GM12878 (cell line): ENCODE measurements around the gene KCNJ12. TPM values are rescaled to one million over a fixed set of nuclear protein-coding genes. Genes with fewer than 3 reads are reported as not detected.

ENCODE experiments used
- ATAC-seq: fragments of 200-7000 bp; cut with Tn5 transposase; 3 replicates; pipeline ENCODE4 v1.9.1; 2020; ENCODE audit warnings: mild to moderate bottlenecking, moderate library complexity
- BruUV-seq: library from RNA; stranded (reverse); fragments of 400-500 nt; replicated peaks from 2 replicates; lab custom pipeline; 2021; lab: Mats Ljungman, UMichigan
- CTCF ChIA-PET: fragments of 300-600 bp; sonication (Branson Sonifier 250); formaldehyde crosslinking; extraction: SDS; loops from one replicate; lab custom pipeline; 2021; ENCODE audit warnings: inconsistent platforms; lab: Yijun Ruan, JAX
- POLR2A ChIA-PET: fragments of 350-600 bp; formaldehyde crosslinking; extraction: SDS; loops from one replicate; lab custom pipeline; 2021; ENCODE audit warnings: inconsistent platforms; lab: Charles Lee
- RAD21 ChIA-PET: fragments of 300-600 bp; sonication (Branson Sonifier 250); formaldehyde crosslinking; loops from one replicate; lab custom pipeline; 2023; ENCODE audit warnings: antibody characterized with exemption; ENCODE audit not compliant: unreplicated experiment; lab: Charles Lee
- SMC1A ChIA-PET: fragments of 300-600 bp; sonication (Branson Sonifier 250); formaldehyde crosslinking; loops from one replicate; lab custom pipeline; 2023; ENCODE audit not compliant: unreplicated experiment, uncharacterized antibody; lab: Charles Lee
- DNase-seq: peaks from one replicate; pipeline ENCODE4 v3.0.0-alpha.2; 2011; ENCODE audit warnings: low read depth, low spot score
- FAIRE-seq: peaks from 3 replicates; lab custom pipeline; 2011; peaks lifted over from hg19 to GRCh38; lab: Jason Lieb, UNC
- H2AFZ ChIP-seq: 2 replicates; pipeline ENCODE4 v1.6.0; 2011; ENCODE audit warnings: low read depth, low read length, control low read depth; ENCODE audit not compliant: control insufficient read depth
- H3K27ac ChIP-seq: 2 replicates; pipeline ENCODE4 v1.5.1; 2011; ENCODE audit warnings: control low read depth; ENCODE audit not compliant: control insufficient read depth, insufficient read depth
- H3K27me3 ChIP-seq, 2 experiments: replicated peaks in 1 of 2; 2 replicates each; pipeline versions ENCODE4 v1.6.0 to v1.6.1; 2011; ENCODE audit warnings: low read length in 1 of 2; ENCODE audit not compliant: control insufficient read depth in 2 of 2, insufficient read depth in 2 of 2
- H3K36me3 ChIP-seq, 2 experiments: 2 replicates each; pipeline ENCODE4 v1.5.1; 2011; ENCODE audit warnings: low read length in 1 of 2; ENCODE audit not compliant: control insufficient read depth in 2 of 2, insufficient read depth in 2 of 2
- H3K4me1 ChIP-seq: 2 replicates; pipeline ENCODE4 v1.6.1; 2011; ENCODE audit warnings: mild to moderate bottlenecking, low read length, moderate library complexity, mixed read lengths; ENCODE audit not compliant: control insufficient read depth, insufficient read depth
- H3K4me2 ChIP-seq: 2 replicates; pipeline ENCODE4 v1.6.0; 2011; ENCODE audit warnings: control low read depth; ENCODE audit not compliant: control insufficient read depth, insufficient read depth
- H3K4me3 ChIP-seq: fragments of 200-600 bp; sonication (generic); 2 replicates; pipeline ENCODE4 v1.5.1; 2016
- H3K79me2 ChIP-seq: 2 replicates; pipeline ENCODE4 v1.6.0; 2011; ENCODE audit warnings: low read length; ENCODE audit not compliant: control insufficient read depth, insufficient read depth
- H3K9ac ChIP-seq: 2 replicates; pipeline ENCODE4 v1.8.0; 2011; ENCODE audit warnings: low read length, control low read depth, mixed read lengths; ENCODE audit not compliant: control insufficient read depth, insufficient read depth
- H3K9me3 ChIP-seq: replicated peaks from 3 replicates; pipeline ENCODE4 v1.5.1; 2011; ENCODE audit warnings: mild to moderate bottlenecking, low read length; ENCODE audit not compliant: control insufficient read depth, insufficient read depth
- H4K20me1 ChIP-seq: 2 replicates; pipeline ENCODE4 v1.6.0; 2011; ENCODE audit not compliant: control insufficient read depth, insufficient read depth
- BCL11A ChIP-seq: IDR thresholded peaks from 2 replicates; pipeline ENCODE4 v1.6.1; 2011; ENCODE audit warnings: low read depth, low read length
- CBX5 ChIP-seq: sonication (generic); IDR thresholded peaks from 2 replicates; pipeline ENCODE4 v1.6.1; 2016; ENCODE audit warnings: low read depth, moderate library complexity, mild to moderate bottlenecking, inconsistent platforms
- EP300 ChIP-seq, 2 experiments: fragments of 150-350 bp in 1 of 2; IDR thresholded peaks; 2 replicates each; pipeline ENCODE4 v1.6.1; 2011 to 2012; ENCODE audit warnings: low read depth in 2 of 2, low read length in 2 of 2, borderline replicate concordance in 1 of 2, improper control_type of control experiment in 1 of 2, inconsistent platforms in 1 of 2; ENCODE audit not compliant: control insufficient read depth in 1 of 2
- KLF5 ChIP-seq: fragments of 450-650 bp; IDR thresholded peaks from 2 replicates; pipeline ENCODE4 v1.6.1; 2014; ENCODE audit warnings: mild to moderate bottlenecking; ENCODE audit not compliant: partially characterized antibody
- MEF2B ChIP-seq: fragments of 450-650 bp; IDR thresholded peaks from 2 replicates; pipeline ENCODE4 v1.6.1; 2018; ENCODE audit warnings: mild to moderate bottlenecking, moderate library complexity; ENCODE audit not compliant: partially characterized antibody, poor library complexity, severe bottlenecking
- MYC ChIP-seq: IDR thresholded peaks from 2 replicates; pipeline ENCODE4 v1.6.1; 2011; ENCODE audit warnings: mild to moderate bottlenecking, low read length, moderate library complexity, inconsistent platforms; ENCODE audit not compliant: insufficient read depth, insufficient replicate concordance, insufficient read length, severe bottlenecking
- NR2F1 ChIP-seq: fragments of 450-650 bp; conservative IDR thresholded peaks from 2 replicates; pipeline ENCODE4 v1.6.1; 2017; ENCODE audit warnings: mild to moderate bottlenecking
- SREBF2 ChIP-seq: IDR thresholded peaks from 2 replicates; pipeline ENCODE4 v1.6.1; 2012; ENCODE audit warnings: mild to moderate bottlenecking, low read length
- WRNIP1 ChIP-seq: IDR thresholded peaks from 2 replicates; pipeline ENCODE4 v1.6.1; 2011; ENCODE audit warnings: low read depth, low read length, improper control_type of control experiment, borderline replicate concordance
- ZNF274 ChIP-seq: IDR thresholded peaks from one replicate; pipeline ENCODE4 v1.8.0; 2011; ENCODE audit not compliant: insufficient read length, insufficient read depth
- WGBS: methylation state at CpG from one replicate; pipeline ENCODE4 v1.1.6; 2016; ENCODE audit warnings: low lambda C conversion rate; ENCODE audit not compliant: insufficient replicate concordance, insufficient coverage; ENCODE audit errors: missing lambda C conversion rate; 5-methylcytosine and 5-hydroxymethylcytosine counted together
- in situ Hi-C: fragments of 300-500 bp; cut with MboI; formaldehyde crosslinking; loops from 9 replicates; pipeline ENCODE4 v1.14.3; 2018; ENCODE audit warnings: mixed read lengths
- intact Hi-C: fragments of 100-400 bp; cut with micrococcal nuclease; formaldehyde crosslinking; loops from one replicate; pipeline ENCODE4 v1.14.2; 2022; ENCODE audit not compliant: unreplicated experiment
- polyA plus RNA-seq, 11 experiments: library from polyadenylated mRNA; depleted of rRNA in 4 of 11; unstranded in 6 of 11; stranded (reverse) in 5 of 11; fragments of >200 nt; fragmentation: Nextera tagmentation in 4 of 11; fragmentation: Illumina TruSeq in 1 of 11; extraction: Ambion mirVana in 4 of 11; extraction: Trizol in 1 of 11; gene quantifications; 1 replicate in 1 of 11; 2 replicates in 10 of 11; pipeline versions ENCODE4 v1.2.1 to v1.2.3, GENCODE V29; 2011 to 2016; ENCODE audit warnings: inconsistent platforms in 2 of 11, missing spikeins in 2 of 11, low read depth in 1 of 11
- total RNA-seq, 4 experiments: library from RNA; depleted of rRNA in 3 of 4; stranded (reverse); fragments of >200 nt in 3 of 4; fragmentation: Illumina TruSeq in 1 of 4; extraction: Trizol in 1 of 4; gene quantifications; 2 replicates each; pipeline versions ENCODE4 v1.2.1 to v1.2.3, GENCODE V29; 2013 to 2021
- TF ChIP-seq, protein P1 (sequence below): fragments of 450-650 bp; formaldehyde crosslinking; IDR thresholded peaks from 2 replicates; pipeline ENCODE4 v1.4.0; 2020; ENCODE audit warnings: mild to moderate bottlenecking, moderate library complexity
- TF ChIP-seq, protein P2 (sequence below): IDR thresholded peaks from 2 replicates; pipeline ENCODE4 v1.6.1; 2011; ENCODE audit warnings: low read depth, mild to moderate bottlenecking, low read length, moderate library complexity, borderline replicate concordance; ENCODE audit errors: extremely low read depth
- TF ChIP-seq, protein P3 (sequence below): IDR thresholded peaks from 2 replicates; pipeline ENCODE4 v1.6.1; 2011; ENCODE audit warnings: borderline replicate concordance, low read depth, mild to moderate bottlenecking, moderate library complexity, mixed read lengths, low read length; ENCODE audit not compliant: insufficient read depth; ENCODE audit errors: extremely low read length
- TF ChIP-seq, protein P4 (sequence below): IDR thresholded peaks from 2 replicates; pipeline ENCODE4 v1.6.1; 2012; ENCODE audit warnings: improper control_type of control experiment, low read depth, low read length; ENCODE audit not compliant: insufficient replicate concordance

The KCNJ12 gene
- total and polyA plus RNA-seq, 10 of the 15 experiments (the other 5 are each of a cell fraction or from before 2014, with no cell fraction given) = 0.04 to 0.21 (median 0.09) TPM; not detected in 3

DNA sequence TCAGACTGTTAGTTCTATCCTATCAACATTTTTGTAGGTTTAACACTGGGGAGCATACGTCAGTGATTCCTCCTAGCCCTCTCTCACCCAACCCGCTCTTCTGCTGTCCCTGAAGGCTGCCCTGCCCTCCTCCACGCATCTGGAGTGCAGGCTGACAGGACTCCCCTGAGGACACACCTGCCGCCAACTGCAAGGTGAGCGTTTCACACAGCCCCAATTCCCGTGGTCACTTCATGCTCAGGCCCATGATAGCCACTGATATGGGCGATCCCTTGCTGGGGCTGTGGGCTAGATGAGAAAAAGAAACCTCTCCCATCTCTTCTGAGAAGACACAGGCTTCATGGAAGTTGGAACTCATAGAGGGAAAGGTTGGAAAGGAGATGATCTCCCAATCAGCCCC, 91.0 kb downstream of the KCNJ12 start:
- Histone ChIP-seq H2AFZ (no peak overlapping the region), H3K9me3 (no peaks in the 10 kb centered on the region), H3K4me3 (no peak overlapping the region), H3K27ac (no peak overlapping the region), H3K4me1 (no peaks in the 10 kb centered on the region), H3K4me2 (no peak overlapping the region), H3K36me3 (no peaks in the 10 kb centered on the region), H3K27me3 (no peaks in the 10 kb centered on the region; a peak in 2 of 4 replicates), H3K9ac (no peak overlapping the region), H4K20me1 (no peaks in the 10 kb centered on the region), H3K79me2 (no peaks in the 10 kb centered on the region)
- ChIA-PET SMC1A (no interaction called here), POLR2A (no interaction called here), CTCF (no interaction called here), RAD21 (no interaction called here)
- BruUV-seq = no TSS peak
- ATAC-seq (no peak), DNase-seq (no peak), FAIRE-seq (no peak)
- intact Hi-C loops (no loop called here), in situ Hi-C loops (no loop called here)
- 24% methylated on average over 7 of the region's 7 CpGs for WGBS
- TF ChIP-seq, protein P1, sequence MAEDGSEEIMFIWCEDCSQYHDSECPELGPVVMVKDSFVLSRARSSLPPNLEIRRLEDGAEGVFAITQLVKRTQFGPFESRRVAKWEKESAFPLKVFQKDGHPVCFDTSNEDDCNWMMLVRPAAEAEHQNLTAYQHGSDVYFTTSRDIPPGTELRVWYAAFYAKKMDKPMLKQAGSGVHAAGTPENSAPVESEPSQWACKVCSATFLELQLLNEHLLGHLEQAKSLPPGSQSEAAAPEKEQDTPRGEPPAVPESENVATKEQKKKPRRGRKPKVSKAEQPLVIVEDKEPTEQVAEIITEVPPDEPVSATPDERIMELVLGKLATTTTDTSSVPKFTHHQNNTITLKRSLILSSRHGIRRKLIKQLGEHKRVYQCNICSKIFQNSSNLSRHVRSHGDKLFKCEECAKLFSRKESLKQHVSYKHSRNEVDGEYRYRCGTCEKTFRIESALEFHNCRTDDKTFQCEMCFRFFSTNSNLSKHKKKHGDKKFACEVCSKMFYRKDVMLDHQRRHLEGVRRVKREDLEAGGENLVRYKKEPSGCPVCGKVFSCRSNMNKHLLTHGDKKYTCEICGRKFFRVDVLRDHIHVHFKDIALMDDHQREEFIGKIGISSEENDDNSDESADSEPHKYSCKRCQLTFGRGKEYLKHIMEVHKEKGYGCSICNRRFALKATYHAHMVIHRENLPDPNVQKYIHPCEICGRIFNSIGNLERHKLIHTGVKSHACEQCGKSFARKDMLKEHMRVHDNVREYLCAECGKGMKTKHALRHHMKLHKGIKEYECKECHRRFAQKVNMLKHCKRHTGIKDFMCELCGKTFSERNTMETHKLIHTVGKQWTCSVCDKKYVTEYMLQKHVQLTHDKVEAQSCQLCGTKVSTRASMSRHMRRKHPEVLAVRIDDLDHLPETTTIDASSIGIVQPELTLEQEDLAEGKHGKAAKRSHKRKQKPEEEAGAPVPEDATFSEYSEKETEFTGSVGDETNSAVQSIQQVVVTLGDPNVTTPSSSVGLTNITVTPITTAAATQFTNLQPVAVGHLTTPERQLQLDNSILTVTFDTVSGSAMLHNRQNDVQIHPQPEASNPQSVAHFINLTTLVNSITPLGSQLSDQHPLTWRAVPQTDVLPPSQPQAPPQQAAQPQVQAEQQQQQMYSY = no peak
- TF ChIP-seq BCL11A = no peak
- no peak for TF ChIP-seq EP300 (IDR thresholded peaks at IDR 0.05; ENCODE audit: borderline replicate concordance in 1 of 2, control insufficient read depth in 1 of 2, low read depth in 2 of 2, low read length in 2 of 2)
- no peak for TF ChIP-seq WRNIP1
- no peak for TF ChIP-seq NR2F1
- no peak for TF ChIP-seq SREBF2
- TF ChIP-seq, protein P2, sequence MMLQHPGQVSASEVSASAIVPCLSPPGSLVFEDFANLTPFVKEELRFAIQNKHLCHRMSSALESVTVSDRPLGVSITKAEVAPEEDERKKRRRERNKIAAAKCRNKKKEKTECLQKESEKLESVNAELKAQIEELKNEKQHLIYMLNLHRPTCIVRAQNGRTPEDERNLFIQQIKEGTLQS = no peak
- no peak for TF ChIP-seq MYC
- TF ChIP-seq, protein P3, sequence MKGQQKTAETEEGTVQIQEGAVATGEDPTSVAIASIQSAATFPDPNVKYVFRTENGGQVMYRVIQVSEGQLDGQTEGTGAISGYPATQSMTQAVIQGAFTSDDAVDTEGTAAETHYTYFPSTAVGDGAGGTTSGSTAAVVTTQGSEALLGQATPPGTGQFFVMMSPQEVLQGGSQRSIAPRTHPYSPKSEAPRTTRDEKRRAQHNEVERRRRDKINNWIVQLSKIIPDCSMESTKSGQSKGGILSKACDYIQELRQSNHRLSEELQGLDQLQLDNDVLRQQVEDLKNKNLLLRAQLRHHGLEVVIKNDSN = no peak
- no peak for TF ChIP-seq MEF2B
- no peak for TF ChIP-seq CBX5
- no peak for TF ChIP-seq ZNF274
- TF ChIP-seq, protein P4, sequence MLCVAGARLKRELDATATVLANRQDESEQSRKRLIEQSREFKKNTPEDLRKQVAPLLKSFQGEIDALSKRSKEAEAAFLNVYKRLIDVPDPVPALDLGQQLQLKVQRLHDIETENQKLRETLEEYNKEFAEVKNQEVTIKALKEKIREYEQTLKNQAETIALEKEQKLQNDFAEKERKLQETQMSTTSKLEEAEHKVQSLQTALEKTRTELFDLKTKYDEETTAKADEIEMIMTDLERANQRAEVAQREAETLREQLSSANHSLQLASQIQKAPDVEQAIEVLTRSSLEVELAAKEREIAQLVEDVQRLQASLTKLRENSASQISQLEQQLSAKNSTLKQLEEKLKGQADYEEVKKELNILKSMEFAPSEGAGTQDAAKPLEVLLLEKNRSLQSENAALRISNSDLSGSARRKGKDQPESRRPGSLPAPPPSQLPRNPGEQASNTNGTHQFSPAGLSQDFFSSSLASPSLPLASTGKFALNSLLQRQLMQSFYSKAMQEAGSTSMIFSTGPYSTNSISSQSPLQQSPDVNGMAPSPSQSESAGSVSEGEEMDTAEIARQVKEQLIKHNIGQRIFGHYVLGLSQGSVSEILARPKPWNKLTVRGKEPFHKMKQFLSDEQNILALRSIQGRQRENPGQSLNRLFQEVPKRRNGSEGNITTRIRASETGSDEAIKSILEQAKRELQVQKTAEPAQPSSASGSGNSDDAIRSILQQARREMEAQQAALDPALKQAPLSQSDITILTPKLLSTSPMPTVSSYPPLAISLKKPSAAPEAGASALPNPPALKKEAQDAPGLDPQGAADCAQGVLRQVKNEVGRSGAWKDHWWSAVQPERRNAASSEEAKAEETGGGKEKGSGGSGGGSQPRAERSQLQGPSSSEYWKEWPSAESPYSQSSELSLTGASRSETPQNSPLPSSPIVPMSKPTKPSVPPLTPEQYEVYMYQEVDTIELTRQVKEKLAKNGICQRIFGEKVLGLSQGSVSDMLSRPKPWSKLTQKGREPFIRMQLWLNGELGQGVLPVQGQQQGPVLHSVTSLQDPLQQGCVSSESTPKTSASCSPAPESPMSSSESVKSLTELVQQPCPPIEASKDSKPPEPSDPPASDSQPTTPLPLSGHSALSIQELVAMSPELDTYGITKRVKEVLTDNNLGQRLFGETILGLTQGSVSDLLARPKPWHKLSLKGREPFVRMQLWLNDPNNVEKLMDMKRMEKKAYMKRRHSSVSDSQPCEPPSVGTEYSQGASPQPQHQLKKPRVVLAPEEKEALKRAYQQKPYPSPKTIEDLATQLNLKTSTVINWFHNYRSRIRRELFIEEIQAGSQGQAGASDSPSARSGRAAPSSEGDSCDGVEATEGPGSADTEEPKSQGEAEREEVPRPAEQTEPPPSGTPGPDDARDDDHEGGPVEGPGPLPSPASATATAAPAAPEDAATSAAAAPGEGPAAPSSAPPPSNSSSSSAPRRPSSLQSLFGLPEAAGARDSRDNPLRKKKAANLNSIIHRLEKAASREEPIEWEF = no peak
- TF ChIP-seq KLF5 = no peak
